HEK293 (cell line): ENCODE data around the gene ITGB3.

Experiments used
- CTCF ChIA-PET: fragments of 350-600 bp; formaldehyde crosslinking; extraction: SDS; loops from one replicate; lab custom pipeline; 2021; ENCODE audit warnings: antibody characterized with exemption; lab: Yijun Ruan, JAX
- POLR2A ChIA-PET: fragments of 300-600 bp; formaldehyde crosslinking; extraction: SDS; loops from one replicate; lab custom pipeline; 2020; ENCODE audit warnings: antibody characterized with exemption, inconsistent platforms; lab: Yijun Ruan, JAX
- H3K27ac ChIP-seq: fragments of 200-500 bp; sonication (Bioruptor generic); 2 replicates; pipeline ENCODE4 v1.5.1; 2014; ENCODE audit warnings: low read depth, low read length, control low read depth, inconsistent platforms; ENCODE audit errors: extremely low read depth
- H3K36me3 ChIP-seq, 2 experiments: fragments of 200-500 bp in 1 of 2; sonication (Bioruptor generic) in 1 of 2; 1 replicate in 1 of 2; 2 replicates in 1 of 2; pipeline ENCODE4 v1.5.1; 2014 to 2017; ENCODE audit warnings: inconsistent platforms in 2 of 2, low read length in 2 of 2; ENCODE audit not compliant: control insufficient read depth in 2 of 2, insufficient read depth in 1 of 2
- H3K4me1 ChIP-seq: fragments of 200-500 bp; sonication (Bioruptor generic); 2 replicates; pipeline ENCODE4 v1.5.1; 2014; ENCODE audit warnings: mild to moderate bottlenecking, low read length, inconsistent platforms; ENCODE audit not compliant: control insufficient read depth, insufficient read depth
- H3K4me3 ChIP-seq: 2 replicates; pipeline ENCODE4 v1.5.1; 2011; ENCODE audit warnings: low read depth, mild to moderate bottlenecking, control low read depth, low read length, moderate library complexity
- H3K9me3 ChIP-seq: fragments of 200-500 bp; sonication (Bioruptor generic); 2 replicates; pipeline ENCODE4 v1.5.1; 2014; ENCODE audit warnings: low read depth, low read length, inconsistent platforms; ENCODE audit not compliant: control insufficient read depth, insufficient read depth
- KLF7 ChIP-seq: fragments of 450-650 bp; formaldehyde crosslinking; IDR thresholded peaks from 2 replicates; pipeline ENCODE4 v1.5.1; 2016; ENCODE audit warnings: missing biosample characterization, missing genetic modification characterization, borderline replicate concordance
- OSR2 ChIP-seq: fragments of 450-650 bp; formaldehyde crosslinking; IDR thresholded peaks from 2 replicates; pipeline ENCODE4 v1.5.1; 2016; ENCODE audit warnings: missing biosample characterization, missing genetic modification characterization
- SALL2 ChIP-seq: fragments of 450-650 bp; formaldehyde crosslinking; IDR thresholded peaks from 2 replicates; pipeline ENCODE4 v1.5.0; 2017; ENCODE audit warnings: missing biosample characterization, mild to moderate bottlenecking, missing genetic modification characterization, borderline replicate concordance
- SP2 ChIP-seq: fragments of 450-650 bp; formaldehyde crosslinking; IDR thresholded peaks from 2 replicates; pipeline ENCODE4 v1.5.1; 2016; ENCODE audit warnings: missing biosample characterization, missing genetic modification characterization
- TCF7L2 ChIP-seq: IDR thresholded peaks from 2 replicates; pipeline ENCODE4 v1.6.1; 2011; ENCODE audit warnings: low read depth, mild to moderate bottlenecking, inconsistent platforms, low read length, moderate library complexity, borderline replicate concordance
- ZBTB48 ChIP-seq: fragments of 450-650 bp; formaldehyde crosslinking; IDR thresholded peaks from 2 replicates; pipeline ENCODE4 v1.5.1; 2016; ENCODE audit warnings: missing biosample characterization, missing genetic modification characterization
- ZFP37 ChIP-seq: fragments of 450-650 bp; formaldehyde crosslinking; IDR thresholded peaks from 2 replicates; pipeline ENCODE4 v1.5.1; 2016; ENCODE audit warnings: missing biosample characterization, missing genetic modification characterization
- ZNF140 ChIP-seq: fragments of 450-650 bp; formaldehyde crosslinking; IDR thresholded peaks from 2 replicates; pipeline ENCODE4 v1.5.1; 2016; ENCODE audit warnings: missing biosample characterization, missing genetic modification characterization
- ZNF157 ChIP-seq: fragments of 450-650 bp; formaldehyde crosslinking; IDR thresholded peaks from 2 replicates; pipeline ENCODE4 v1.5.1; 2016; ENCODE audit warnings: missing biosample characterization, missing genetic modification characterization
- ZNF175 ChIP-seq: fragments of 450-650 bp; formaldehyde crosslinking; IDR thresholded peaks from 2 replicates; pipeline ENCODE4 v1.5.1; 2016; ENCODE audit warnings: missing biosample characterization, missing genetic modification characterization
- ZNF311 ChIP-seq: fragments of 450-650 bp; formaldehyde crosslinking; IDR thresholded peaks from 2 replicates; pipeline ENCODE4 v1.5.1; 2017; ENCODE audit warnings: missing biosample characterization, missing genetic modification characterization, borderline replicate concordance
- ZNF501 ChIP-seq: fragments of 450-650 bp; formaldehyde crosslinking; IDR thresholded peaks from 2 replicates; pipeline ENCODE4 v1.5.1; 2016; ENCODE audit warnings: missing biosample characterization, missing genetic modification characterization
- ZNF548 ChIP-seq: fragments of 450-650 bp; formaldehyde crosslinking; IDR thresholded peaks from 2 replicates; pipeline ENCODE4 v1.5.1; 2016; ENCODE audit warnings: missing biosample characterization, missing genetic modification characterization
- ZNF560 ChIP-seq: fragments of 450-650 bp; formaldehyde crosslinking; IDR thresholded peaks from 2 replicates; pipeline ENCODE4 v1.5.1; 2017; ENCODE audit warnings: missing biosample characterization, missing genetic modification characterization, borderline replicate concordance
- ZNF623 ChIP-seq: fragments of 450-650 bp; formaldehyde crosslinking; IDR thresholded peaks from 2 replicates; pipeline ENCODE4 v1.5.1; 2016; ENCODE audit warnings: missing biosample characterization, missing genetic modification characterization
- ZNF677 ChIP-seq: fragments of 450-650 bp; IDR thresholded peaks from 2 replicates; pipeline ENCODE4 v1.5.0; 2018; ENCODE audit warnings: missing biosample characterization, mild to moderate bottlenecking, missing genetic modification characterization, moderate library complexity
- TF ChIP-seq, protein P1 (sequence below): fragments of 450-650 bp; formaldehyde crosslinking; IDR thresholded peaks from 2 replicates; pipeline ENCODE4 v1.5.1; 2017; ENCODE audit warnings: missing biosample characterization, missing genetic modification characterization
- TF ChIP-seq, protein P2 (sequence below): fragments of 450-650 bp; formaldehyde crosslinking; IDR thresholded peaks from 2 replicates; pipeline ENCODE4 v1.5.1; 2016; ENCODE audit warnings: missing biosample characterization, missing genetic modification characterization, borderline replicate concordance
- TF ChIP-seq, protein P3 (sequence below): fragments of 450-650 bp; formaldehyde crosslinking; IDR thresholded peaks from 2 replicates; pipeline ENCODE4 v1.5.1; 2017; ENCODE audit warnings: missing biosample characterization, mild to moderate bottlenecking, missing genetic modification characterization, moderate library complexity
- TF ChIP-seq, protein P4 (sequence below): fragments of 450-650 bp; formaldehyde crosslinking; IDR thresholded peaks from 2 replicates; pipeline ENCODE4 v1.5.1; 2016; ENCODE audit warnings: missing biosample characterization, missing genetic modification characterization, low read depth
- TF ChIP-seq, protein P5 (sequence below): fragments of 450-650 bp; formaldehyde crosslinking; IDR thresholded peaks from 2 replicates; pipeline ENCODE4 v1.5.1; 2016; ENCODE audit warnings: missing biosample characterization, missing genetic modification characterization
- TF ChIP-seq, protein P6 (sequence below): fragments of 450-650 bp; formaldehyde crosslinking; IDR thresholded peaks from 2 replicates; pipeline ENCODE4; 2016; ENCODE audit warnings: missing biosample characterization, missing genetic modification characterization

ITGB3 gene

DNA sequence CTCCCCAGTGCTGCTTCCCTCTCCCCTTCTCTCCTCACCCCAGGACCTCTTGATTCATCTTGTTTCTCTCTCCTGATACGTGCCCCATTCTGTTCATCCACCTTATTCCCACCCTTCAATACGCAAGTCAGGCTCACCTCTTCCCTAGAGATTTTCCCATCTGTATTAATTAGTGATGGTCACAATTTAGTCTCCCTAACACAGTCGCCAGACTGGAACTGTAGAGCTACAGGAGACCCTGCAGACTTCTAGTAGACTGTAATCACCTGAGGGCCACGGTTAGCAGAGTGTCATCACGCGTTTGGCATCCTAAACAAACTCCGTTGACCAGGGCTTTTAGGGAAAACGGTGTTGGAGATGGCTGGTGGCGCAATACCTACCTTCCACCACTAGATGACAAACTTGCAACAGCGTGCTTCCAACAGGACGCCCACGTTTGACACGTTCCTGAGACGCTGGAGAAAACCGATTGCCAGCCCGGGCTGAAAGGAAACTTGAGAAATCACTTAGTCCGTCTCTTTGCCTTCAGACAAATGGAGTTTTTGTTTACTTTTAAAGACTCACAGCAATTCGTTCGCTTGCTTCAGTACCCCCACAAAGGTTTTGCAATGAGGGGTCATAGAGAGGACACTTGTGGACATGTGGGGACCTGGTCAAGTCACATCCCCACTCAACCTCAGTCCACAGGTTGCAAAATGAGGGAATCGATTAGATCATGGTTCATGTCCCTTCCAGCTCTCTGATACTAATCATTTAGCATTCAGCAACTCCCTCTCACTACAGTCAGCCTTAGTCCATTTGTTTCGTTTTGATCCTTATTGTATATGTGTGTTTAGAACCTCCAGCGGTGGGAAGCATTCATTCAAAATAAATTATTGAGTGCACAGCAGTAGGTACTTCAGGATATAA, 23.8 kb upstream of the ITGB3 start (continued):
- TF ChIP-seq, protein P1, sequence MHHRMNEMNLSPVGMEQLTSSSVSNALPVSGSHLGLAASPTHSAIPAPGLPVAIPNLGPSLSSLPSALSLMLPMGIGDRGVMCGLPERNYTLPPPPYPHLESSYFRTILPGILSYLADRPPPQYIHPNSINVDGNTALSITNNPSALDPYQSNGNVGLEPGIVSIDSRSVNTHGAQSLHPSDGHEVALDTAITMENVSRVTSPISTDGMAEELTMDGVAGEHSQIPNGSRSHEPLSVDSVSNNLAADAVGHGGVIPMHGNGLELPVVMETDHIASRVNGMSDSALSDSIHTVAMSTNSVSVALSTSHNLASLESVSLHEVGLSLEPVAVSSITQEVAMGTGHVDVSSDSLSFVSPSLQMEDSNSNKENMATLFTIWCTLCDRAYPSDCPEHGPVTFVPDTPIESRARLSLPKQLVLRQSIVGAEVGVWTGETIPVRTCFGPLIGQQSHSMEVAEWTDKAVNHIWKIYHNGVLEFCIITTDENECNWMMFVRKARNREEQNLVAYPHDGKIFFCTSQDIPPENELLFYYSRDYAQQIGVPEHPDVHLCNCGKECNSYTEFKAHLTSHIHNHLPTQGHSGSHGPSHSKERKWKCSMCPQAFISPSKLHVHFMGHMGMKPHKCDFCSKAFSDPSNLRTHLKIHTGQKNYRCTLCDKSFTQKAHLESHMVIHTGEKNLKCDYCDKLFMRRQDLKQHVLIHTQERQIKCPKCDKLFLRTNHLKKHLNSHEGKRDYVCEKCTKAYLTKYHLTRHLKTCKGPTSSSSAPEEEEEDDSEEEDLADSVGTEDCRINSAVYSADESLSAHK (tag by site-specific recombination): no peak
- TF ChIP-seq ZNF623 (tag by site-specific recombination) (no peak), SP2 (tag by site-specific recombination) (no peak), ZNF677 (tag by site-specific recombination) (no peak), ZFP37 (tag by site-specific recombination) (peak; percentile 74; the same call in 1 of the 2 replicates), SALL2 (tag by site-specific recombination) (no peak), ZNF560 (no peak), ZNF501 (tag by site-specific recombination) (peak; percentile 73; the same call in 1 of the 2 replicates), ZNF140 (tag by site-specific recombination) (no peak), KLF7 (tag by site-specific recombination) (no peak), TCF7L2 (no peak), ZNF175 (tag by site-specific recombination) (no peak), ZBTB48 (tag by site-specific recombination) (no peak), ZNF157 (tag by site-specific recombination) (no peak), OSR2 (tag by site-specific recombination) (no peak)
- TF ChIP-seq, protein P2, sequence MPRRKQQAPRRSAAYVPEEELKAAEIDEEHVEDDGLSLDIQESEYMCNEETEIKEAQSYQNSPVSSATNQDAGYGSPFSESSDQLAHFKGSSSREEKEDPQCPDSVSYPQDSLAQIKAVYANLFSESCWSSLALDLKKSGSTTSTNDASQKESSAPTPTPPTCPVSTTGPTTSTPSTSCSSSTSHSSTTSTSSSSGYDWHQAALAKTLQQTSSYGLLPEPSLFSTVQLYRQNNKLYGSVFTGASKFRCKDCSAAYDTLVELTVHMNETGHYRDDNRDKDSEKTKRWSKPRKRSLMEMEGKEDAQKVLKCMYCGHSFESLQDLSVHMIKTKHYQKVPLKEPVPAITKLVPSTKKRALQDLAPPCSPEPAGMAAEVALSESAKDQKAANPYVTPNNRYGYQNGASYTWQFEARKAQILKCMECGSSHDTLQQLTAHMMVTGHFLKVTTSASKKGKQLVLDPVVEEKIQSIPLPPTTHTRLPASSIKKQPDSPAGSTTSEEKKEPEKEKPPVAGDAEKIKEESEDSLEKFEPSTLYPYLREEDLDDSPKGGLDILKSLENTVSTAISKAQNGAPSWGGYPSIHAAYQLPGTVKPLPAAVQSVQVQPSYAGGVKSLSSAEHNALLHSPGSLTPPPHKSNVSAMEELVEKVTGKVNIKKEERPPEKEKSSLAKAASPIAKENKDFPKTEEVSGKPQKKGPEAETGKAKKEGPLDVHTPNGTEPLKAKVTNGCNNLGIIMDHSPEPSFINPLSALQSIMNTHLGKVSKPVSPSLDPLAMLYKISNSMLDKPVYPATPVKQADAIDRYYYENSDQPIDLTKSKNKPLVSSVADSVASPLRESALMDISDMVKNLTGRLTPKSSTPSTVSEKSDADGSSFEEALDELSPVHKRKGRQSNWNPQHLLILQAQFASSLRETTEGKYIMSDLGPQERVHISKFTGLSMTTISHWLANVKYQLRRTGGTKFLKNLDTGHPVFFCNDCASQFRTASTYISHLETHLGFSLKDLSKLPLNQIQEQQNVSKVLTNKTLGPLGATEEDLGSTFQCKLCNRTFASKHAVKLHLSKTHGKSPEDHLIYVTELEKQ (tag by site-specific recombination): no peak

DNA sequence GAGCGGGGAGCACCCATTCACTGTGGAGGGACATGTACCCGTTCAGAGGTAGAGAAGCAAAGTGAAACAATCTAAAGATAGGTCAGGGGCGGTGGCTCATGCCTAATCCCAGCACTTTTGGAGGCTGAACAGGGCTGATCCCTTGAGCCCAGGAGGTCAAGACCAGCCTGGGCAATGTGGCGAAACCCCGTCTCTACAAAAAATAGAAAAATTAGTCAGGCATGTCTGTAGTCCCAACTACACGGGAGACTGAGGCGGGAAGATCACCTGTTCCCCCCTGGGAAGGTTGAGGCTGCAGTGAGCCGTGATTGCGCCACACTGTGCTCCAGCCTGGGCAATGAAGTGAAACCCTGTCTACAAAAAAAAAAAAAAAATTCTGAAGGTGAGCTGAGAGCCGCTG, 22.8 kb upstream of the ITGB3 start:
- POLR2A ChIA-PET: interaction anchor here (0.7 to 1.6 kb wide), 4 partner anchors 9 to 94 kb away, joined by 3 to 4 read pairs (median 4); no protein-coding TSS in a partner anchor
- 0 out of 2 replicates have a peak, but pooled peaks cover 2% of the 10 kb centered on the region for H3K4me1 ChIP-seq
- H3K4me3 ChIP-seq: no peak overlapping the region
- H3K9me3 ChIP-seq: no peaks in the 10 kb centered on the region
- no peak overlapping the region for H3K27ac ChIP-seq
- CTCF ChIA-PET: interaction anchor here (0.6 to 8.6 kb wide), 22 partner anchors 9 to 412 kb away, joined by 3 to 164 read pairs (median 6); no protein-coding TSS in a partner anchor
- H3K36me3 ChIP-seq: no peaks in the 10 kb centered on the region
- TF ChIP-seq ZFP37 (tag by site-specific recombination): no peak
- TF ChIP-seq, protein P3, sequence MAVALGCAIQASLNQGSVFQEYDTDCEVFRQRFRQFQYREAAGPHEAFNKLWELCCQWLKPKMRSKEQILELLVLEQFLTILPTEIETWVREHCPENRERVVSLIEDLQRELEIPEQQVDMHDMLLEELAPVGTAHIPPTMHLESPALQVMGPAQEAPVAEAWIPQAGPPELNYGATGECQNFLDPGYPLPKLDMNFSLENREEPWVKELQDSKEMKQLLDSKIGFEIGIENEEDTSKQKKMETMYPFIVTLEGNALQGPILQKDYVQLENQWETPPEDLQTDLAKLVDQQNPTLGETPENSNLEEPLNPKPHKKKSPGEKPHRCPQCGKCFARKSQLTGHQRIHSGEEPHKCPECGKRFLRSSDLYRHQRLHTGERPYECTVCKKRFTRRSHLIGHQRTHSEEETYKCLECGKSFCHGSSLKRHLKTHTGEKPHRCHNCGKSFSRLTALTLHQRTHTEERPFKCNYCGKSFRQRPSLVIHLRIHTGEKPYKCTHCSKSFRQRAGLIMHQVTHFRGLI (tag by site-specific recombination): no peak
- TF ChIP-seq, protein P4, sequence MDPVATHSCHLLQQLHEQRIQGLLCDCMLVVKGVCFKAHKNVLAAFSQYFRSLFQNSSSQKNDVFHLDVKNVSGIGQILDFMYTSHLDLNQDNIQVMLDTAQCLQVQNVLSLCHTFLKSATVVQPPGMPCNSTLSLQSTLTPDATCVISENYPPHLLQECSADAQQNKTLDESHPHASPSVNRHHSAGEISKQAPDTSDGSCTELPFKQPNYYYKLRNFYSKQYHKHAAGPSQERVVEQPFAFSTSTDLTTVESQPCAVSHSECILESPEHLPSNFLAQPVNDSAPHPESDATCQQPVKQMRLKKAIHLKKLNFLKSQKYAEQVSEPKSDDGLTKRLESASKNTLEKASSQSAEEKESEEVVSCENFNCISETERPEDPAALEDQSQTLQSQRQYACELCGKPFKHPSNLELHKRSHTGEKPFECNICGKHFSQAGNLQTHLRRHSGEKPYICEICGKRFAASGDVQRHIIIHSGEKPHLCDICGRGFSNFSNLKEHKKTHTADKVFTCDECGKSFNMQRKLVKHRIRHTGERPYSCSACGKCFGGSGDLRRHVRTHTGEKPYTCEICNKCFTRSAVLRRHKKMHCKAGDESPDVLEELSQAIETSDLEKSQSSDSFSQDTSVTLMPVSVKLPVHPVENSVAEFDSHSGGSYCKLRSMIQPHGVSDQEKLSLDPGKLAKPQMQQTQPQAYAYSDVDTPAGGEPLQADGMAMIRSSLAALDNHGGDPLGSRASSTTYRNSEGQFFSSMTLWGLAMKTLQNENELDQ: no peak
- TF ChIP-seq, protein P5, sequence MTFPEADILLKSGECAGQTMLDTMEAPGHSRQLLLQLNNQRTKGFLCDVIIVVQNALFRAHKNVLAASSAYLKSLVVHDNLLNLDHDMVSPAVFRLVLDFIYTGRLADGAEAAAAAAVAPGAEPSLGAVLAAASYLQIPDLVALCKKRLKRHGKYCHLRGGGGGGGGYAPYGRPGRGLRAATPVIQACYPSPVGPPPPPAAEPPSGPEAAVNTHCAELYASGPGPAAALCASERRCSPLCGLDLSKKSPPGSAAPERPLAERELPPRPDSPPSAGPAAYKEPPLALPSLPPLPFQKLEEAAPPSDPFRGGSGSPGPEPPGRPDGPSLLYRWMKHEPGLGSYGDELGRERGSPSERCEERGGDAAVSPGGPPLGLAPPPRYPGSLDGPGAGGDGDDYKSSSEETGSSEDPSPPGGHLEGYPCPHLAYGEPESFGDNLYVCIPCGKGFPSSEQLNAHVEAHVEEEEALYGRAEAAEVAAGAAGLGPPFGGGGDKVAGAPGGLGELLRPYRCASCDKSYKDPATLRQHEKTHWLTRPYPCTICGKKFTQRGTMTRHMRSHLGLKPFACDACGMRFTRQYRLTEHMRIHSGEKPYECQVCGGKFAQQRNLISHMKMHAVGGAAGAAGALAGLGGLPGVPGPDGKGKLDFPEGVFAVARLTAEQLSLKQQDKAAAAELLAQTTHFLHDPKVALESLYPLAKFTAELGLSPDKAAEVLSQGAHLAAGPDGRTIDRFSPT: no peak
- TF ChIP-seq, protein P6, sequence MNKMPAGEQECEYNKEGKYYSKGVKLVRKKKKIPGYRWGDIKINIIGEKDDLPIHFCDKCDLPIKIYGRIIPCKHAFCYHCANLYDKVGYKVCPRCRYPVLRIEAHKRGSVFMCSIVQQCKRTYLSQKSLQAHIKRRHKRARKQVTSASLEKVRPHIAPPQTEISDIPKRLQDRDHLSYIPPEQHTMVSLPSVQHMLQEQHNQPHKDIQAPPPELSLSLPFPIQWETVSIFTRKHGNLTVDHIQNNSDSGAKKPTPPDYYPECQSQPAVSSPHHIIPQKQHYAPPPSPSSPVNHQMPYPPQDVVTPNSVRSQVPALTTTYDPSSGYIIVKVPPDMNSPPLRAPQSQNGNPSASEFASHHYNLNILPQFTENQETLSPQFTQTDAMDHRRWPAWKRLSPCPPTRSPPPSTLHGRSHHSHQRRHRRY: no peak
- TF ChIP-seq ZNF548: no peak
- no peak for TF ChIP-seq ZNF311
